NT2/D1 (cell line): Measurements from ENCODE around the gene USP17L28.
"Not testable (repeated sequence)": the region's sequence is repeated elsewhere in the genome, so short reads cannot be mapped to it uniquely, and the experiment has no call there.

ENCODE experiments used
- DNase-seq: peaks from one replicate; pipeline ENCODE4 v3.0.0-alpha.2; 2011; ENCODE audit warnings: low read depth, low spot score
- H3K27me3 ChIP-seq: 2 replicates; pipeline ENCODE4 v1.6.0; 2011; ENCODE audit warnings: mild to moderate bottlenecking; ENCODE audit not compliant: insufficient read length, insufficient read depth
- H3K36me3 ChIP-seq: 2 replicates; pipeline ENCODE4 v1.6.1; 2011; ENCODE audit warnings: mild to moderate bottlenecking, low read length, mixed read lengths; ENCODE audit not compliant: insufficient read depth, insufficient read length
- H3K4me1 ChIP-seq: 2 replicates; pipeline ENCODE4 v1.5.1; 2011; ENCODE audit not compliant: insufficient read depth, insufficient read length
- H3K4me3 ChIP-seq: 2 replicates; pipeline ENCODE4 v1.5.1; 2011; ENCODE audit warnings: low read depth; ENCODE audit not compliant: insufficient read length
- H3K9ac ChIP-seq: 2 replicates; pipeline ENCODE4 v1.6.0; 2011; ENCODE audit warnings: low read depth; ENCODE audit not compliant: insufficient read length
- H3K9me3 ChIP-seq: 2 replicates; pipeline ENCODE4 v1.5.1; 2011; ENCODE audit warnings: mild to moderate bottlenecking, low read length; ENCODE audit not compliant: insufficient read depth
- SUZ12 ChIP-seq: IDR thresholded peaks from 2 replicates; pipeline ENCODE4 v1.6.1; 2011; ENCODE audit not compliant: insufficient read length, insufficient read depth; ENCODE audit errors: extremely low read depth
- YY1 ChIP-seq: IDR thresholded peaks from 2 replicates; pipeline ENCODE4 v1.6.1; 2011; ENCODE audit not compliant: insufficient read length, insufficient read depth
- ZNF274 ChIP-seq: IDR thresholded peaks from 2 replicates; pipeline ENCODE4 v1.6.1; 2011; ENCODE audit warnings: mild to moderate bottlenecking, low read depth, low read length

USP17L28 gene

GRCh38 chr4:9381012-9381534 lies 32.4 kb downstream of the USP17L28 start:
- peak overlapping the region; percentile 72 for H3K9ac ChIP-seq
- not testable (repeated sequence) for H3K9me3 ChIP-seq, H3K36me3 ChIP-seq, H3K4me1 ChIP-seq, H3K27me3 ChIP-seq
- peak overlapping the region; percentile 49 for H3K4me3 ChIP-seq
- peak; percentile 9 for DNase-seq

DNA sequence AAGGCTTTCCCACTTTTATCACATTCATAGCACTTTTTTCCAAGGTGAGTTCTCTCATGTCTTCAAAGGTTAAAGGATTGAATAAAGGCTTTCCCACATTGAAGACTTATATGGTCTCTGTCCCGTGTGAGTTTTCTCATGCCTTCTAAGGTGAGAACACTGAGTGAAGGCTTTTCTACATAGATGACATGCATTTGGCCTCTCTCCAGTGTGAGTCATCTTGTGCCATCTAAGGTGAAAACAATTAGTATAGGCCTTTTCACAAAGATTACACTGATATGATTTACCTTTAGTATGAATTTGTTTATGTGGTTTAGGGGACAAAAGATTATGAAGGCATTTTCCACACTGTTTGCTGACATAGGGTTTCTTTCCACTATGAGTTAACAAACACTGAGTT lies 35.4 kb downstream of the USP17L28 start:
- no peak overlapping the region for H3K9ac ChIP-seq
- DNase-seq = no peak
- TF ChIP-seq ZNF274 (no peak), YY1 (no peak), SUZ12 (no peak)

GRCh38 chr4:9389001-9389400 lies 40.3 kb downstream of the USP17L28 start:
- H3K9ac ChIP-seq, H3K27me3 ChIP-seq, H3K4me3 ChIP-seq, H3K9me3 ChIP-seq, H3K4me1 ChIP-seq, H3K36me3 ChIP-seq, DNase-seq: not testable (repeated sequence)

More for the DNA sequence above, 35.4 kb downstream of the USP17L28 start:
- H3K27me3 ChIP-seq = no peaks in the 10 kb centered on the region
- no peaks in the 10 kb centered on the region for H3K36me3 ChIP-seq
- no peaks in the 10 kb centered on the region for H3K4me1 ChIP-seq
- H3K9me3 ChIP-seq = no peaks in the 10 kb centered on the region
- no peak overlapping the region for H3K4me3 ChIP-seq
